DOHH2 (cell line): ENCODE measurements around the gene TMEM140.

Experiments
- H3F3A ChIP-seq: fragments of 200-600 bp; sonication (generic), shearing (Covaris generic); 2 replicates; pipeline ENCODE4 v1.6.0; 2016; ENCODE audit warnings: antibody characterized with exemption, mild to moderate bottlenecking; ENCODE audit not compliant: control insufficient read depth, insufficient read depth
- H3K27ac ChIP-seq: fragments of 200-600 bp; sonication (generic); 2 replicates; pipeline ENCODE4 v1.5.1; 2014; ENCODE audit warnings: low read depth, mild to moderate bottlenecking, low read length, moderate library complexity
- H3K27me3 ChIP-seq: fragments of 200-600 bp; sonication (generic); 2 replicates; pipeline ENCODE4 v1.6.1; 2014; ENCODE audit warnings: mild to moderate bottlenecking, low read length, mixed read lengths; ENCODE audit not compliant: control insufficient read depth
- H3K36me3 ChIP-seq: fragments of 200-600 bp; sonication (generic); 2 replicates; pipeline ENCODE4 v1.6.1; 2014; ENCODE audit warnings: mild to moderate bottlenecking, low read length, moderate library complexity, mixed read lengths; ENCODE audit not compliant: control insufficient read depth
- H3K4me1 ChIP-seq: fragments of 200-600 bp; sonication (generic); 2 replicates; pipeline ENCODE4 v1.6.1; 2014; ENCODE audit warnings: mild to moderate bottlenecking, low read length, mixed read lengths; ENCODE audit not compliant: control insufficient read depth
- H3K4me2 ChIP-seq: fragments of 200-600 bp; sonication (generic); 2 replicates; pipeline ENCODE4 v1.6.0; 2014; ENCODE audit warnings: mild to moderate bottlenecking, low read length, moderate library complexity
- H3K4me3 ChIP-seq: fragments of 200-600 bp; sonication (generic); 2 replicates; pipeline ENCODE4 v1.5.1; 2014; ENCODE audit warnings: mild to moderate bottlenecking, low read length, mixed read lengths
- H3K79me2 ChIP-seq: fragments of 200-600 bp; sonication (generic); 2 replicates; pipeline ENCODE4 v1.6.1; 2014; ENCODE audit warnings: mild to moderate bottlenecking, low read length, mixed read lengths; ENCODE audit not compliant: control insufficient read depth
- H3K9me2 ChIP-seq: fragments of 200-600 bp; sonication (generic); replicated peaks from 2 replicates; pipeline ENCODE4 v1.6.1; 2014; ENCODE audit warnings: mild to moderate bottlenecking, low read length, mixed read lengths; ENCODE audit not compliant: control insufficient read depth
- H3K9me3 ChIP-seq: fragments of 200-600 bp; sonication (generic); 2 replicates; pipeline ENCODE4 v1.6.1; 2014; ENCODE audit warnings: antibody characterized with exemption, low read length, mixed read lengths; ENCODE audit not compliant: control insufficient read depth, insufficient read depth
- H4K20me1 ChIP-seq: fragments of 200-600 bp; sonication (generic); 2 replicates; pipeline ENCODE4 v1.6.0; 2014; ENCODE audit warnings: low read depth, mild to moderate bottlenecking, antibody characterized with exemption, low read length, moderate library complexity; ENCODE audit not compliant: control insufficient read depth, insufficient read depth
- EZH2phosphoT487 ChIP-seq: fragments of 200-600 bp; sonication (generic); IDR thresholded peaks from 2 replicates; pipeline ENCODE4 v1.6.1; 2017; ENCODE audit warnings: borderline replicate concordance, mild to moderate bottlenecking, antibody characterized with exemption, low read length, moderate library complexity, mixed read lengths
- TF ChIP-seq, protein P1 (sequence below): fragments of 200-600 bp; sonication (generic); IDR thresholded peaks from one replicate; pipeline ENCODE4 v1.5.1; 2014; ENCODE audit warnings: antibody characterized with exemption, mild to moderate bottlenecking, low read depth, low read length; ENCODE audit not compliant: poor library complexity, severe bottlenecking

Gene TMEM140

DNA sequence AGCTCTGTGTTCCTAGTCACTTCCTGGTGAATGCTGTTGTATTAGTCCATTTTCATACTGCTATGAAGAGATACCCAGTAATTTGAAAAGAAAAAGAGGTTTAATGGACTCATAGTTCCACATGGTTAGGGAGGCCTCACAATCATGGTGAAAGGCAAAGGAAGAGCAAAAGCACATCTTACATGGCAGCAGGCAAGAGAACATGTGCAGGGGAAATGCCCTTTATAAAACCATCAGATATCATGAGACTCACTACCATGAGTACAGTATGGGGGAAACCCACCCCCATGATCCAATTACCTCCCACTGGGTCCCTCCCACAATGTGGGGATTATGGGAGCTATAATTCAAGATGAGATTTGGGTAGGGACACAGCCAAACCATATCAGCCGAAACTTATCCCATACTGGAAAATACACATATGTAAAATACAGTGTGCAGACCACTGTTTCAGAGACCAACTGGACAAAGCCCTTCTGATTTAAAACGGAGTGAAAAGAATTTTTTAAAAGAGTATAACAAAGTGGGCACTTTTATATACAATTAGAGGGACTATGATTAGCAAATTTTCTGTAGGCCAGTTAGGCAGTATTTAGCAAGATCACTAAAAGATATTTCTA, 14.6 kb downstream of the TMEM140 start:
- no peaks in the 10 kb centered on the region for H3K27me3 ChIP-seq
- H3K36me3 ChIP-seq, result peaks cover 64% of the 10 kb centered on the region
- no peak overlapping the region for H3K4me3 ChIP-seq
- no peak overlapping the region for H3K4me2 ChIP-seq
- no peak overlapping the region for H3K27ac ChIP-seq
- H3K9me2 ChIP-seq, result no peaks in the 10 kb centered on the region
- peaks cover 6% of the 10 kb centered on the region for H3F3A ChIP-seq
- H3K9me3 ChIP-seq, result peaks cover 22% of the 10 kb centered on the region
- H3K4me1 ChIP-seq, result peaks cover 27% of the 10 kb centered on the region
- TF ChIP-seq, protein P1, sequence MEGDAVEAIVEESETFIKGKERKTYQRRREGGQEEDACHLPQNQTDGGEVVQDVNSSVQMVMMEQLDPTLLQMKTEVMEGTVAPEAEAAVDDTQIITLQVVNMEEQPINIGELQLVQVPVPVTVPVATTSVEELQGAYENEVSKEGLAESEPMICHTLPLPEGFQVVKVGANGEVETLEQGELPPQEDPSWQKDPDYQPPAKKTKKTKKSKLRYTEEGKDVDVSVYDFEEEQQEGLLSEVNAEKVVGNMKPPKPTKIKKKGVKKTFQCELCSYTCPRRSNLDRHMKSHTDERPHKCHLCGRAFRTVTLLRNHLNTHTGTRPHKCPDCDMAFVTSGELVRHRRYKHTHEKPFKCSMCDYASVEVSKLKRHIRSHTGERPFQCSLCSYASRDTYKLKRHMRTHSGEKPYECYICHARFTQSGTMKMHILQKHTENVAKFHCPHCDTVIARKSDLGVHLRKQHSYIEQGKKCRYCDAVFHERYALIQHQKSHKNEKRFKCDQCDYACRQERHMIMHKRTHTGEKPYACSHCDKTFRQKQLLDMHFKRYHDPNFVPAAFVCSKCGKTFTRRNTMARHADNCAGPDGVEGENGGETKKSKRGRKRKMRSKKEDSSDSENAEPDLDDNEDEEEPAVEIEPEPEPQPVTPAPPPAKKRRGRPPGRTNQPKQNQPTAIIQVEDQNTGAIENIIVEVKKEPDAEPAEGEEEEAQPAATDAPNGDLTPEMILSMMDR, result no peak
- TF ChIP-seq EZH2phosphoT487, result no peak
- H4K20me1 ChIP-seq, result no peaks in the 10 kb centered on the region
- H3K79me2 ChIP-seq, result peaks cover 8% of the 10 kb centered on the region

DNA sequence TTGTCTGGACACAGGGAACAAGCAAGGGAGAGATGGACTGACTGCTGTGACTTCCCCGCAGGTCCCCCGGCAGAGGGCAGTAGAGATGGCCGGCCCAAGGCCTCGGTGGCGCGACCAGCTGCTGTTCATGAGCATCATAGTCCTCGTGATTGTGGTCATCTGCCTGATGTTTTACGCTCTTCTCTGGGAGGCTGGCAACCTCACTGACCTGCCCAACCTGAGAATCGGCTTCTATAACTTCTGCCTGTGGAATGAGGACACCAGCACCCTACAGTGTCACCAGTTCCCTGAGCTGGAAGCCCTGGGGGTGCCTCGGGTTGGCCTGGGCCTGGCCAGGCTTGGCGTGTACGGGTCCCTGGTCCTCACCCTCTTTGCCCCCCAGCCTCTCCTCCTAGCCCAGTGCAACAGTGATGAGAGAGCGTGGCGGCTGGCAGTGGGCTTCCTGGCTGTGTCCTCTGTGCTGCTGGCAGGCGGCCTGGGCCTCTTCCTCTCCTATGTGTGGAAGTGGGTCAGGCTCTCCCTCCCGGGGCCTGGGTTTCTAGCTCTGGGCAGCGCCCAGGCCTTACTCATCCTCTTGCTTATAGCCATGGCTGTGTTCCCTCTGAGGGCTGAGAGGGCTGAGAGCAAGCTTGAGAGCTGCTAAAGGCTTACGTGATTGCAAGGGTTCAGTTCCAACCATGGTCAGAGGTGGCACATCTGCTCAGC, 16.6 kb downstream of the TMEM140 start:
- no peaks in the 10 kb centered on the region for H3K9me2 ChIP-seq
- no peak overlapping the region for H3K4me3 ChIP-seq
- no peak overlapping the region for H3K4me2 ChIP-seq
- no peaks in the 10 kb centered on the region for H3K27me3 ChIP-seq
- peaks cover 26% of the 10 kb centered on the region for H3K79me2 ChIP-seq
- no peaks in the 10 kb centered on the region for H4K20me1 ChIP-seq
- peaks cover 38% of the 10 kb centered on the region for H3K4me1 ChIP-seq
- H3K27ac ChIP-seq, result no peak overlapping the region
- TF ChIP-seq, protein P1, result no peak
- no peak for TF ChIP-seq EZH2phosphoT487
- peaks cover 6% of the 10 kb centered on the region for H3F3A ChIP-seq
- H3K36me3 ChIP-seq, result peaks cover 83% of the 10 kb centered on the region
- H3K9me3 ChIP-seq, result peaks cover 14% of the 10 kb centered on the region

DNA sequence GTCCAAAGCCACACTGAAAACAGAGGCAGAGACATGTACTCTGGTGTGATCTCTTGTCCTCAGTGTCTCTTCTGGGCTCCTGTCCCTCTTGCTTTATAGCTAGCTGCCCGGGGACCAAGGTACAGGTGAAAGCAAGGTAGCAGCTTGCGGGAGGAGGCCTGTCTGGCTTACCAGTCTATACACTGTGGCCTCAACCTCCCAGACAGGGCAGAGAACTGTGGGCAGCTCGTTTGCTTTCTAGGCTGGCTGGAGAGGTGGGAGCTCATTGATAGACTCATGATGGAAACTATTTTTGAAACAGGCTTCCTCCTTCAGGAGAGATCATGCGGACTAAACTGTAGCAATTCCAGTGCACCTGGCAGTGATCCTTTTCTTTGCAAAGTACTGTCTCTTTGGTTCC, 18.0 kb downstream of the TMEM140 start:
- H3K27me3 ChIP-seq, result no peaks in the 10 kb centered on the region
- TF ChIP-seq EZH2phosphoT487, result no peak
- TF ChIP-seq, protein P1, result no peak
- no peak overlapping the region for H3K4me3 ChIP-seq
- H3K36me3 ChIP-seq, result peaks cover 87% of the 10 kb centered on the region
- peaks cover 38% of the 10 kb centered on the region for H3K79me2 ChIP-seq
- no peak overlapping the region for H3K4me2 ChIP-seq
- no peaks in the 10 kb centered on the region for H4K20me1 ChIP-seq
- no peaks in the 10 kb centered on the region for H3K9me2 ChIP-seq
- H3K27ac ChIP-seq, result no peak overlapping the region
- peaks cover 26% of the 10 kb centered on the region for H3K4me1 ChIP-seq
- peaks cover 14% of the 10 kb centered on the region for H3K9me3 ChIP-seq
- peaks cover 10% of the 10 kb centered on the region for H3F3A ChIP-seq
